SK-MEL-5 (cell line): ENCODE data around the gene PLA2G12B. TPM values are rescaled to one million over a fixed set of nuclear protein-coding genes. Genes with fewer than 3 reads are reported as not detected.
"Not testable (repeated sequence)": the region's sequence is repeated elsewhere in the genome, so short reads cannot be mapped to it uniquely, and the experiment has no call there.

Experiments
- DNase-seq: peaks from one replicate; pipeline ENCODE4 v3.0.0-alpha.2; 2016; ENCODE audit warnings: low read depth, low spot score
- in situ Hi-C: cut with HindIII; loops from 2 replicates; pipeline ENCODE4 v1.10.0; 2016; ENCODE audit warnings: low sequenced_read_pairs, high pct_unique_total_duplicates, low pct_unique_long_range_greater_than_20kb
- total RNA-seq: library from RNA; depleted of rRNA; stranded (reverse); fragments of >200 nt; shearing (Covaris generic); gene quantifications from 2 replicates; pipeline ENCODE4 v1.2.3, GENCODE V29; 2014

Gene PLA2G12B
- total RNA-seq, 1 experiment from 2014 or later: not detected

DNA sequence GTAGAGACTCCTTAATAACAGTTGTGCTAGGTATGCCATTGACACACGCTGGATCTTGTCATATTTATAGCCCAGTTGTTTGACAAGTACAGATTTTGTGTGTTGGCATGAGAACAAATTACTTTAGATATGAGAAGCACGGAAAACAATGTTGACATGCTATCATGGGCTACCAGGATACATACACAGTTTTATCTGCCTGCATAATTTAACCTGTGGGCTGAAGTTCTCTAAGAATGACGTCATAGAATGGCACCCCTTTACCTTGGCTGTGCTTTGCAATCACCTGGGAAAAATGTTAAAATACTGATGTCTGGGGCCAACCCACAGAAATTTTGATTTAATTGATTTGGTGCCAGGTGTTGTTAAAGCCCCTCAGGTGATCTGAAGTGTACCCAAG is 2.8 kb downstream of the PLA2G12B start:
- in situ Hi-C loops: no loop called here
- no peak for DNase-seq

DNA sequence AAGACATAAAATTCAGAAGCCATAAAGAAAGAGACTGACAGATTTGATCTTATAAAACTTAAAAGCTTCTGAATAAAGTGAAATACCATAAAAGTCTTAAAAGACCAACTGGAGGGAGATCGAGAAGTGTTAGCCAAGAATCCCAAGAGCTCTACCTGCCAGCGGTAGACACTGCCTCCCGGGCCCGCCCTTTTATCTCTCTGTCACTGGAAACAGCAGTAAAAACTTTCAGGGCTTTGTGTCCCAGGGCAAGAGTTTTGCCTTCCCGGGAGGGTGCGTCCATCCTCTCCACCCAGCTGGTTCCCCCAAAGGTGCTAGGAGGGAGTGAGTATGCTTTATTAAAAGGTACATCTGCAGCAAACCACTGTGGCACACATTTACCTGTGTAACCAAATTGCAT is 5.8 kb downstream of the PLA2G12B start:
- no peak for DNase-seq
- in situ Hi-C loops: no loop called here

DNA sequence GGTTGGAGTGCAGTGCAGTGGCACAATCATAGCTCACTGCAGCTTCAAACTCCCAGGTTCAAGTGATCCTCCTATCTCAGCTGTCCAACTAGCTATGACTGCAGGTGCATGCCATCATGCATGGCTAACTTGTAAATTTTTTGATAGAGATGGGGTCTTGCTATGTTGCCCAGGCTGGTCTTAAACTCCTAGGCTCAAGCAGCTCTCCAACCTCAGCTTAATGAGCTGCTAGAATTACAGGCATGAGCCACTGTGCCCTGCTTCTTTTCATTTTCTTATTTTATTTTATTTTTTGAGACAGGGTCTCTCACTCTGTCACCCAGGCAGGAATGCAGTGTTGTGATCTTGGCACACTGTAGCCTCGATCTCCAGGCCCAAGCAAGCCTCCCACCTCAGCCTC is 7.6 kb downstream of the PLA2G12B start:
- DNase-seq: no peak
- in situ Hi-C loops: no loop called here

DNA sequence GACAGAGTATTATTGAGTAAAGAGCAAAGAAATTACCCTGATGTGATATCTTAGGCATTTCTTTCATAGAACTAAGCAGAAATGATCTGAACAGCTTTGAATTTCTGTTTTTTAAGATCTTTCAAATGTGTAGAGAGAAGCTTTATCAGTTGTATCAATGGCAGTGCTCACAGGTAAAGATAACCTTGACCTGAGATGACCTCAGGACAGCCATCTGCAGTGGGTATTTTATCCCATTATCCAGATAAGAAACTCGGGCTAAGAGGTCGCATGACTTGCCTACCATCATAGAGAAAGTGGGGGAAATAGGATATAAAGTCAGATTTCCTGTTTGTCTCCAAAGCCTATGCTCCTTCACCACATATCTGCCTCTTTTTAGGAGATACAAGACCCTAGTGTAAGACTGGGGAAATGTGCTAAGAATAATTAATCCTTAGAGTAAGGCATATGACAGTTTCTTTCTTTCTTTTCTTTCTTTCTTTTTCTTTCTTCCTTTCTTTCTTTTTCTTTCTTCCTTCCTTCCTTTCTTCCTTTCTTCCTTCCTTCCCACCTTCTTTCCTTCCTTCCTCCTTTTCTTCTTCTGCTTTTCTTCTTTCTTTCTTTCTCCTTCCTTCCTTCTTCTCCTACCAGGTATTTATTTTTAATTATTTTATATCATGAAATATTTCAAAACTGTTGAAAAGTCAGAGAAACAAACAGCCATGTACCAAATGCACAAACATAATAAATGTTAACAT is 10.9 kb downstream of the PLA2G12B start:
- no peak for DNase-seq
- in situ Hi-C loops: no loop called here

DNA sequence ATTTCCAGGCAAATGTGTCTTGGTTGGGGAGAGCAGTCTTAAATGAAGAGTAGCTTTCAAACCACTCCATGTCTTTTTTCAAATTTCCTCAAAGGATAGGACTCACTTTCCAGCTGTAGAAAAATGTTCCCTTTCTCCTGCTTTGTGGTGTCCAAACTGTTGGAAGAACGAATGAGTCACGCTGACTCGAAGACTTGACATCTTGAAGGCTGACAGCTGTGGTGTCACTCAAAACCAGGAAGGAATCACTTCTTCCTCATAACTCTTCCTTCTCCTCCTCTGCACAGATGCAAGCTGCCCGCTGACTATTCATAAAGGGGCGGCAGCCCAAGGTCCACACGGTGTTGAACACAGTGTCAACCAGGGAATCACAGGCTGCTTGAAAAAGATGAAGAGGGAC is 19.2 kb downstream of the PLA2G12B start:
- in situ Hi-C loops: no loop called here
- DNase-seq: no peak

DNA sequence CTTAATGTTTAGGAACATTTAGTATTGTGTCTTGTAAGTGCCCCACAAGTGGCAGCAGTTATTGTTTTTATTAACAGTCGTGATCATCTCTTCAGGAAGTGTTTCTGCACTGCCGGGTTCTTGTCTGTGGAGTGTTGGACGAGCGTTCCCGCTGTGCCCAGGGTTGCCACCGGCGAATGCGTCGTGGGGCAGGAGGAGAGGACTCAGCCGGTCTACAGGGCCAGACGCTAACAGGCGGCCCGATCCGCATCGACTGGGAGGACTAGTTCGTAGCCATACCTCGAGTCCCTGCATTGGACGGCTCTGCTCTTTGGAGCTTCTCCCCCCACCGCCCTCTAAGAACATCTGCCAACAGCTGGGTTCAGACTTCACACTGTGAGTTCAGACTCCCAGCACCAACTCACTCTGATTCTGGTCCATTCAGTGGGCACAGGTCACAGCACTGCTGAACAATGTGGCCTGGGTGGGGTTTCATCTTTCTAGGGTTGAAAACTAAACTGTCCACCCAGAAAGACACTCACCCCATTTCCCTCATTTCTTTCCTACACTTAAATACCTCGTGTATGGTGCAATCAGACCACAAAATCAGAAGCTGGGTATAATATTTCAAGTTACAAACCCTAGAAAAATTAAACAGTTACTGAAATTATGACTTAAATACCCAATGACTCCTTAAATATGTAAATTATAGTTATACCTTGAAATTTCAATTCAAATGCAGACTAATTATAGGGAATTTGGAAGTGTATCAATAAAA is 22.2 kb downstream of the PLA2G12B start:
- in situ Hi-C loops: no loop called here
- no peak for DNase-seq

DNA sequence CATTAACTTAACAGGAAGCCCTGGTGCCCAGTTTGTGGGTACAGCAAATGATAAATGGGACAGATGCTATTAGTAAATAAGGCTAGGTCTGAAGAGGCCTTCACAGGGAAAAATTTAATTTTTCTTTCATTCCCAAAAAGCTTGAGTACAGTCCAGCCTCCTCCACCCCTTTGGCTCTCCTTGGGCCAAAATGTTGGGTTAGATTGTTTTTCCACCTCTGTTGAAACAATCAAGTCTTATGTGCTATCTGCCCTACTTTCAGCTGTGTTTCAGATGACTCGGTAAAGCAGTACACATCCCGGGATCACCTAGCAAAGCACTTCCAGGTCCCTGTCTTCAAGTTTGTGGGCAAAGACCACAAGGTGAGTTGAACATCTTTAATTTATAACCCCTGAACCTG is 24.3 kb downstream of the PLA2G12B start:
- DNase-seq: no peak
- in situ Hi-C loops: no loop called here

DNA sequence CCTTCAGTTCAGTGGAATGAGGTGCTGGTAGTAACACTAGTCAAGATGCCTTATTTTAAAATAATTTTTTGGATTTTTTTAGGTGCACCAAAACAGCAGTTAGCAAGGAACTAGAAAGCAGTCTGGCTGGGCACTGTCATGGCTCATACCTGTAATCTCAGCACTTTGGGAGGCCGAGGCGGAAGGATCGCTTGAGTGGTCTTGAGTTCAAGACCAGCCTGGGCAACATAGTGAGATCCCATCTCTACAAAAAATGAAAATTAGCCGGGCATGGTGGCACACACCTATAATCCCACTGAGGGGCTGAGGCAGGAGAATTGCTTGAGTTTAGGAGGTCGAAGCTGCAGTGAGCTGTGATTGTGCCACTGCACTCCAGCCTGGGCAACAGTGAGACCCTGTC is 25.8 kb downstream of the PLA2G12B start:
- no peak for DNase-seq
- in situ Hi-C loops: no loop called here

DNA sequence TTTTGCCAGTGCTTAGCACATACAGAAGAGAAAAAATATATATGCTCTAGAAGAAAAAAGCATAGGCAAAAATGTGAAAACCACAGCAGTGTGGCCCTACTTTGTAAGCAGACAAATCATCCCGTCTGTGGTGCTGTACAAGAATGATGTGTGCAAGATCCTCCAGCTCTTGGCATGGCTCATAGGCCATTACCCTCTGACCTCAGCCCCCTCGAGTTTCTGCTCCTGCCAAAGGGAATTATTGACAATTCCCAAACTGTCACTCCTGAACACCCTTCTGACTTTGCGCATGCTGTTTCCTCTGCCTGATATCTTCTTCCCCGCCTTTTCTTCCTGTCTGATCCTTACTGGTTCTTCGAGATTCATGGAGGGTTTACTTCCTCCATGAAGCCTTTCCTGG is 27.1 kb downstream of the PLA2G12B start:
- DNase-seq: no peak
- in situ Hi-C loops: no loop called here

DNA sequence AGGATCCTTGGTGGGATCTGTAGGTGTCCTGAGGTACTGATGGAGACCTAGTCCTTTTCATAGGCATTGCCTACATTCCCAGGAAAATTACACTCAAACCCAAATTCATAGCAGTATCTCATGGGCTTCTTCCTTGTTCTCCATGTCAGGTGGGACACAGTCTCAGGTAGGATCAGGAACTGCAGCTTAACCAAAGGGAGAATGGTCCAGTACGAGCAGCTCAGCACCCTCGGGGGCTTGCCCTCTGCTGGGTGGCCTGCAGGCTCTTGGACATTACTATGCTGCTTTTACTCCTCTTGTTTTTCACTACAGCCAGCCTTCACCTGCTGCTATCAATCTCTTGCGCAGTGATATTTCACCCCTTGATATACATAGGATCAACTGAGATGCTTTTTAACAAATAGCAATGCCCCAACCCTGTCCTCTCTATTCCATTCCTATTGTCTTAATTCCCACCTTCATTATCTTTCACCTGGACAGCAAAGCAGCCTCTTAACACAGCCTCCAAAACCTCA is 28.6 kb downstream of the PLA2G12B start:
- in situ Hi-C loops: no loop called here
- DNase-seq: no peak

DNA sequence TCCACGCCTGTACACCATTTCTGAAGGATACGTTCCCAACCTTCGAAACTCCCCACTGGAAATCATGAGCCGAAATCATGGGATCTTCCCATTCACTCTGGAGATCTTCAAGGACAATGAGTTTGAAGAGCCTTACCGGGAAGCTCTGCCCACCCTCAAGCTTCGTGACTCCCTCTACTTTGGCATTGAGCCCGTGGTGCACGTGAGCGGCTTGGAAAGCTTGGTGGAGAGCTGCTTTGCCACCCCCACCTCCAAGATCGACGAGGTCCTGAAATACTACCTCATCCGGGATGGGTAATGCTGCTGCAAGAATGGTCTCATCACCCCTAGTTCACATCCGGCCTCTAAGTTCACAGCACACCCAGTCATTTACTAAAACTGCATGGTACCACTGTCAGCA is 30.3 kb downstream of the PLA2G12B start:
- peak; percentile 33 for DNase-seq
- in situ Hi-C loops: no loop called here

DNA sequence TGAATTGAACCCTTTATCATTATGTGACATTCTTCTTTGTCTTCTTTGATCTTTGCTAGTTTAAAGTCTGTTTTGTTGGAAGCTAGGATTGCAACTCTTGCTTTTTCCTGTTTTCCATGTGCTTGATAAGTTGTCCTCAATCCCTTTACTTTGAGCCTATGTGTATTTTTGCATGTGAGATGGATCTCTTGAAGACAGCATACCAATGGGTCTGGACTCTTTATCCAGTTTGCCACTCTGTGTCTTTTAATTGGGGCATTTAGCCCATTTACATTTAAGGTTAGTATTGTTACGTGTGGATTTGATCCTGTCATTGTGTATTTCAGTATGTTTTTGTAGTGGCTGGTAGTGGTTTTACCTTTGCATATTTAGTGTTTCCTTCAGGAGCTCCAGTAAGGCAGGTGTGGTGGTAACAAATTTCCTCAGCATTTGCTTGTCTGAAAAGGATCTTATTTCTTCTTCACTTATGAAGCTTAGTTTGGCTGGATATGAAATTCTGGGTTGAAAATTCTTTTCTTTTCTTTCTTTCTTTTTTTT is 33.4 kb downstream of the PLA2G12B start:
- in situ Hi-C loops, DNase-seq: not testable (repeated sequence)

DNA sequence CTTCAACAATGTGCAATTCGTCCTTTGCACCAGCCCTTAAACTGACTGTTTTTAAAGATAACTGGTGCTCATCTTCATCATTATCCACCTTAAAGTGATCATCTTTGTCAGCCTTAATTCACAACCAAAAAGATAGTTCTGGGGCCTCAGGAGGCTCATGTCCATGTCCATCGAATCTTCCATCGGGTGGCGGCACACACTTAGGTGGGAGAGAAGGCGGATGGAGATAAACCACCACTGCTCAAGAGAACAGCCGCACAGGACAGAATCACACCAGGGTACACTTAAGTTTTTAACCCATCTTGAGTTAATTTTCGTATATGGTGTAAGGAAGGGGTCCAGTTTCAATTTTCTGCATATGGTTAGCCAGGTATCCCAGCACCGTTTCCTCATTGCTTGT is 36.3 kb downstream of the PLA2G12B start:
- in situ Hi-C loops: no loop called here
- no peak for DNase-seq

DNA sequence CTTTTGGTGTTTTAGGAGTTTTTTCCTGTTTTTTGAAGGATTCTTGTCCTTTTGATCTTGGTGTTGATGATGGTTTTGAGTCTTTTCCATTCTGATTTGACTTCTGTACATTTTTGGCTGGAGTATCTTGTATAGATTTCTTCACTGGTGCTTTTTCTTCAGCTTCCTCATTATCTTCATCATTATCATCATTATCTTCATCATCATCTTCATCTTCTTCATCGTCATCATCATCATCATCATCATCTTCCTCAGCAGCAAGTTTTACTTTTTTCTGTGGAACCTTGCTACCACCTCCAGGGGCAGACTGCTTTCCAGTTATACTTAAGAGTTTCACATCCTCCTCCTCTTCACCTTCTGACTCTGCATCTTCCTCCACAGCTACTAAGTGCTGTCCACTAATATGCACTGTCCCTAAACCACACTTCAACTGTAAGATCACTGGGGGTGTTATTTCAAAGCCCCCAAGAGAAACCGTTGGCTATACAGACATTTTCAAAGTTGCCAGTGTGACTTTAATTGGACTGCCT is 36.7 kb downstream of the PLA2G12B start:
- in situ Hi-C loops, DNase-seq: not testable (repeated sequence)

DNA sequence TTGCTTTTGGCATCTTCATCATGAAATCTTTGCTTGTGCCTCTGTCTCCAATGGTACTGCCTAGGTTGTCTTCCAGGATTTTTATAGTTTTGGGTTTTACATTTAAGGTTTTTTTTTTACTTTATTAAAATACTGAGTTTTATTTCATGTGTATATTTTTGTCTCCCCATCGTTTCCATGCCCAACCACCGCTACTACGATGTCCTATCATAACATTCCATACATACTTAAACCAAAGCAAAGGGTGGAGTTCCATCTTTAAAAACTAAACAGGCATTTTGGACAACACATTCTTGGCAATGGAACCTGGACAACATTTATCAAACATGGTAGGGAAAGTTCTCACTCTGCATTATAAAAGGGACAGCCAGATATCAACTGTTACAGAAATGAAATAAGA is 37.4 kb downstream of the PLA2G12B start:
- in situ Hi-C loops: not testable (repeated sequence)

DNA sequence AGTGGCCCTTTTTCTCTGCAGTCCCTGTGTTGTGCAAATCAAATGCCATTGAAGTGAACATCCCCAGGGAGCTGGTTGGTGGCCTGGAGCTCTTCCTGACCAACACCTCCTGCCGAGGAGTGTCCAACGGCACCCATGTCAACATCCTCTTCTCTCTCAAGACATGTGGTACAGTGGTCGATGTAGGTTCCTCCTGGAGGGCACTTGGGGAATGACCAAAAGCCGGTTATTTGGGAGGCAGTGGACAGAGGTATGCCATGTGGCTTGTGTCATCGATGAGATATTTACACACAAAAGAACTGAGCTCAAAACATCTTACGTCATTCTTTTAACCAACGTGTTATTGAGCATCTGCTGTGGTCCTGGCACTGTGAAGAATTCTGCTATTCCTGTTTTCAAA is 41.3 kb downstream of the PLA2G12B start:
- DNase-seq: no peak
- in situ Hi-C loops: no loop called here

More for the DNA sequence above, 37.4 kb downstream of the PLA2G12B start:
- DNase-seq: not testable (repeated sequence)

DNA sequence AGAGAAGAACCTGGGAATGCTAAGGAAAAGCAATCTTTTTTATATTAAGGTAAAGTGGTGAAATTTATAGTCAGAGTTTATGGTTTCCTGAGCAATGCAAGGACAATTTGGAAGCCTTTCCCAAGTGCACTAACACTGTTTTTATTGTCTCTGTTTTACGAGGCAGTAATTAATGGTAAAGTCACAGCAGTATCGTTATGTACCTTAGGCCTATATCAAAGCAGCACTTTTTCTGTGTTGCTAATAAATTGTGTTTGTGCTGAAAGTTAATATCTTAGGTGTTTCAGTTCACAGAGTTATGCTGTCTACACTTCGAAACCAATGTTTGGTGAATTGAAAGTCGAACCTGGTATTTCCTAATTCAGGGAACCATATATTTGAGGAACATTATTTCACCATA is 41.9 kb downstream of the PLA2G12B start:
- in situ Hi-C loops: no loop called here
- no peak for DNase-seq

DNA sequence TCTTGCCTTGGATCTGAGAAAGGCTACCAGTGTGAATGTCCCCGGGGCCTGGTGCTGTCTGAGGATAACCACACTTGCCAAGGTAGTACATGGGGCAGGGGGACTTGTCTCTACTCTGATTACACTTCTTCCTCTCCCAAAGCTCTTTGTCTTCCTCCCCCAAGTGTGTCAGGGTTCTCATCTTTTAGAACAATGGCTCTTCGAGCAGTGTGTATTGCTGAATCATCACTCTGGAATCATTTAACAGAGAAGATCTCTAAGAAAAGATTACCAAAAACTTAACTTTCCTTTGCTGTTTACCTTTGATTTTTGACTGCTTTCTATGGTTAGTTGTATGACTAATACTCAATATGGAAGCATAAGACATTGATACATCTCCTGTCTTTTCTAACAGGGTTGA is 42.8 kb downstream of the PLA2G12B start:
- in situ Hi-C loops: no loop called here
- no peak for DNase-seq
